Keratinocyte (primary cell): ENCODE results near the gene B3GLCT.

Experiments used
- EZH2 ChIP-seq: IDR thresholded peaks from one replicate; pipeline ENCODE4 v1.6.1; 2012; ENCODE audit warnings: inconsistent platforms, mild to moderate bottlenecking, low read length, moderate library complexity
- TF ChIP-seq, protein P1 (sequence below), 3 experiments: IDR thresholded peaks in 1 of 3; conservative IDR thresholded peaks in 1 of 3; optimal IDR thresholded peaks in 1 of 3; 2 replicates in 2 of 3; 3 replicates in 1 of 3; pipeline versions ENCODE3 to v1.5.1; 2011; ENCODE audit warnings: low read length in 3 of 3, mild to moderate bottlenecking in 3 of 3, moderate library complexity in 2 of 3, control low read depth in 1 of 3, inconsistent platforms in 1 of 3; ENCODE audit not compliant: insufficient read depth in 2 of 3; ENCODE audit errors: extremely low read depth in 1 of 3

DNA sequence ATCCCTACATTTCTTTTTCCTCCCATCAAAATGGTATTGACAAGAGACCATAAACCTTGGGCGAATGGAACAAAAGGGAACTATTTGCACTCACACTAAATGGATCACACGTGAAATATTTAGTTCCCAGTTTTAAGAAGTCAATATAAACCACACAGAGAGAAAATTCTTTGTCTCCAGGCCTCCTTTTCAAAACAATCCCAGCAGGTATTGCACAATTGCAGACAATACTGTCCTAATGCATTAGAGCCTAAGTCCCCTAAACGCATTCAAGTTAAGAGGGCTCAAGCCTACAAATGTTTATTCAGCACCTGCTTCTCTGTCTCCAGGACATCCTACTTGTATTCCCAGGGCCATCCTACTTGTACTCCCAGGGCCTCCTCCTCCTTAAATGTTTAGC, 1.3 kb upstream of the B3GLCT start:
- TF ChIP-seq EZH2: no peak
- TF ChIP-seq, protein P1, sequence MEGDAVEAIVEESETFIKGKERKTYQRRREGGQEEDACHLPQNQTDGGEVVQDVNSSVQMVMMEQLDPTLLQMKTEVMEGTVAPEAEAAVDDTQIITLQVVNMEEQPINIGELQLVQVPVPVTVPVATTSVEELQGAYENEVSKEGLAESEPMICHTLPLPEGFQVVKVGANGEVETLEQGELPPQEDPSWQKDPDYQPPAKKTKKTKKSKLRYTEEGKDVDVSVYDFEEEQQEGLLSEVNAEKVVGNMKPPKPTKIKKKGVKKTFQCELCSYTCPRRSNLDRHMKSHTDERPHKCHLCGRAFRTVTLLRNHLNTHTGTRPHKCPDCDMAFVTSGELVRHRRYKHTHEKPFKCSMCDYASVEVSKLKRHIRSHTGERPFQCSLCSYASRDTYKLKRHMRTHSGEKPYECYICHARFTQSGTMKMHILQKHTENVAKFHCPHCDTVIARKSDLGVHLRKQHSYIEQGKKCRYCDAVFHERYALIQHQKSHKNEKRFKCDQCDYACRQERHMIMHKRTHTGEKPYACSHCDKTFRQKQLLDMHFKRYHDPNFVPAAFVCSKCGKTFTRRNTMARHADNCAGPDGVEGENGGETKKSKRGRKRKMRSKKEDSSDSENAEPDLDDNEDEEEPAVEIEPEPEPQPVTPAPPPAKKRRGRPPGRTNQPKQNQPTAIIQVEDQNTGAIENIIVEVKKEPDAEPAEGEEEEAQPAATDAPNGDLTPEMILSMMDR (optimal IDR thresholded peaks at IDR 0.05 in 1 of 3, IDR thresholded peaks at IDR 0.05 in 1 of 3, conservative IDR thresholded peaks at IDR 0.05 in 1 of 3; ENCODE audit: extremely low read depth in 1 of 3, insufficient read depth in 2 of 3, low read length in 3 of 3): no peak
